CD4-positive, alpha-beta T cell (primary cell): ENCODE measurements around the gene RIT2. TPM values are rescaled to one million over a fixed set of nuclear protein-coding genes. Genes with fewer than 3 reads are reported as not detected.

Source experiments
- ATAC-seq: fragments of 200-7000 bp; cut with Tn5 transposase; one replicate; pipeline ENCODE4 v1.10.0; 2022; ENCODE audit warnings: mild to moderate bottlenecking; ENCODE audit not compliant: poor library complexity
- CTCF ChIA-PET: fragments of 350-600 bp; sonication (Branson Sonifier 250); formaldehyde crosslinking; loops from one replicate; lab custom pipeline; 2021; ENCODE audit warnings: antibody characterized with exemption, inconsistent platforms; lab: Charles Lee
- POLR2A ChIA-PET: fragments of 350-600 bp; sonication (Branson Sonifier 250); formaldehyde crosslinking; loops from one replicate; lab custom pipeline; 2021; ENCODE audit warnings: antibody characterized with exemption, inconsistent platforms; lab: Charles Lee
- DNase-seq, 14 experiments: peaks; one replicate each; pipeline ENCODE4 v3.0.0-alpha.2; 2013 to 2020; ENCODE audit warnings: mixed read lengths in 2 of 14
- H3K27ac ChIP-seq, 2 donors: one replicate each; pipeline versions ENCODE4 v1.5.1 to v1.7.0; 2013; ENCODE audit warnings: low read length in 2 of 2, low read depth in 1 of 2, mild to moderate bottlenecking in 1 of 2
- H3K27me3 ChIP-seq, 2 experiments: 1 replicate in 1 of 2; 2 replicates in 1 of 2; pipeline versions ENCODE4 v1.6.1 to v1.7.0; 2013; ENCODE audit warnings: low read length in 2 of 2, control low read depth in 1 of 2, mild to moderate bottlenecking in 1 of 2, moderate library complexity in 1 of 2; ENCODE audit not compliant: insufficient read depth in 2 of 2, control insufficient read depth in 1 of 2
- H3K36me3 ChIP-seq: one replicate; pipeline ENCODE4 v1.6.1; 2013; ENCODE audit warnings: low read length, control low read depth; ENCODE audit not compliant: insufficient read depth
- H3K4me1 ChIP-seq: one replicate; pipeline ENCODE4 v1.6.1; 2013; ENCODE audit warnings: low read length, control low read depth; ENCODE audit not compliant: insufficient read depth
- H3K4me3 ChIP-seq: one replicate; pipeline ENCODE4 v1.5.1; 2013; ENCODE audit warnings: mild to moderate bottlenecking, low read length, moderate library complexity
- H3K9me3 ChIP-seq, 2 experiments: 1 replicate in 1 of 2; 2 replicates in 1 of 2; pipeline versions ENCODE4 v1.6.1 to v1.7.0; 2013; ENCODE audit warnings: low read length in 2 of 2, mild to moderate bottlenecking in 2 of 2, control low read depth in 1 of 2, moderate library complexity in 1 of 2; ENCODE audit not compliant: control insufficient read depth in 1 of 2, insufficient read depth in 1 of 2
- H3K27ac Mint-ChIP-seq: one replicate; pipeline ENCODE4 v1.8.0; 2020; ENCODE audit warnings: mixed read lengths
- H3K27me3 Mint-ChIP-seq: one replicate; pipeline ENCODE4 v1.8.0; 2021; ENCODE audit warnings: mixed read lengths
- H3K36me3 Mint-ChIP-seq: one replicate; pipeline ENCODE4 v1.8.0; 2021; ENCODE audit warnings: low read depth, mixed read lengths
- H3K4me1 Mint-ChIP-seq: one replicate; pipeline ENCODE4 v1.8.0; 2021; ENCODE audit warnings: low read depth, mixed read lengths
- H3K4me3 Mint-ChIP-seq: one replicate; pipeline ENCODE4 v1.8.0; 2020; ENCODE audit warnings: mild to moderate bottlenecking, mixed read lengths
- H3K9me3 Mint-ChIP-seq: one replicate; pipeline ENCODE4 v1.8.0; 2020; ENCODE audit warnings: mixed read lengths
- intact Hi-C, 2 experiments: fragments of 100-400 bp; cut with DNase I in 1 of 2; cut with micrococcal nuclease in 1 of 2; formaldehyde crosslinking; loops; one replicate each; pipeline versions ENCODE4 v1.15.1 to v1.9.0; 2023 to 2025; cut with DNase I, micrococcal nuclease
- total RNA-seq, 174 experiments: library from RNA in 2 of 174; stranded (reverse) in 2 of 174; gene quantifications; one replicate each; pipeline ENCODE4 v1.2.3 and lab custom pipeline; 2021 to 2026
- TF ChIP-seq, protein P1 (sequence below): fragments of 200-600 bp; IDR thresholded peaks from one replicate; pipeline ENCODE4 v1.8.0; 2022; ENCODE audit warnings: antibody characterized with exemption, mild to moderate bottlenecking

RIT2 gene
- total RNA-seq, 2 experiments from 2014 or later = not detected

DNA sequence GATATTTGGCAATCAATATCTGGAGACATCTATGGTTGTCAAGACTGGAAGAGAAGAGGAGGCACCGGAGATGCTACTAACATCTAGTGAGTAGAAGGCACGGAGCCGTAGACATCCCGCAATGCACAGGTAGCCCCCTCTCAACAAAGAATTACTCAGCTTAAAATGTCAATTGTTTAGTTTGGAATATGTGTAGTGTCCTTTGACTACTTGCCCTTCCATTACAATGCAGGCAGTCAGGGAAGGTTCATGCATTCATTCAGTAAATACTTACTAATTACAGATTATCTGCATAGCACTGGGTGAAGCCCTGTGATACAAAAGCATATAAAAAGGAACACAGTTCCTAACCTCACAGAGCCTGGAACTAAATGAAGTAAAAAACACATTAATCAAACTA, 294.0 kb downstream of the RIT2 start:
- Mint-ChIP-seq H3K27ac (no peak overlapping the region), H3K27me3 (no peaks in the 10 kb centered on the region), H3K4me3 (no peak overlapping the region), H3K36me3 (no peaks in the 10 kb centered on the region), H3K4me1 (no peaks in the 10 kb centered on the region), H3K9me3 (peaks cover under 1% of the 10 kb centered on the region)
- Histone ChIP-seq H3K9me3 (no peaks in the 10 kb centered on the region), H3K36me3 (no peaks in the 10 kb centered on the region), H3K4me1 (no peaks in the 10 kb centered on the region), H3K27me3 (no peaks in the 10 kb centered on the region), H3K4me3 (no peak overlapping the region), H3K27ac (no peak overlapping the region)
- ChIA-PET POLR2A (no interaction called here), CTCF (no interaction called here)
- intact Hi-C loops = no loop called here
- DNase-seq (no peak), ATAC-seq (no peak)
- TF ChIP-seq, protein P1, sequence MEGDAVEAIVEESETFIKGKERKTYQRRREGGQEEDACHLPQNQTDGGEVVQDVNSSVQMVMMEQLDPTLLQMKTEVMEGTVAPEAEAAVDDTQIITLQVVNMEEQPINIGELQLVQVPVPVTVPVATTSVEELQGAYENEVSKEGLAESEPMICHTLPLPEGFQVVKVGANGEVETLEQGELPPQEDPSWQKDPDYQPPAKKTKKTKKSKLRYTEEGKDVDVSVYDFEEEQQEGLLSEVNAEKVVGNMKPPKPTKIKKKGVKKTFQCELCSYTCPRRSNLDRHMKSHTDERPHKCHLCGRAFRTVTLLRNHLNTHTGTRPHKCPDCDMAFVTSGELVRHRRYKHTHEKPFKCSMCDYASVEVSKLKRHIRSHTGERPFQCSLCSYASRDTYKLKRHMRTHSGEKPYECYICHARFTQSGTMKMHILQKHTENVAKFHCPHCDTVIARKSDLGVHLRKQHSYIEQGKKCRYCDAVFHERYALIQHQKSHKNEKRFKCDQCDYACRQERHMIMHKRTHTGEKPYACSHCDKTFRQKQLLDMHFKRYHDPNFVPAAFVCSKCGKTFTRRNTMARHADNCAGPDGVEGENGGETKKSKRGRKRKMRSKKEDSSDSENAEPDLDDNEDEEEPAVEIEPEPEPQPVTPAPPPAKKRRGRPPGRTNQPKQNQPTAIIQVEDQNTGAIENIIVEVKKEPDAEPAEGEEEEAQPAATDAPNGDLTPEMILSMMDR = no peak

DNA sequence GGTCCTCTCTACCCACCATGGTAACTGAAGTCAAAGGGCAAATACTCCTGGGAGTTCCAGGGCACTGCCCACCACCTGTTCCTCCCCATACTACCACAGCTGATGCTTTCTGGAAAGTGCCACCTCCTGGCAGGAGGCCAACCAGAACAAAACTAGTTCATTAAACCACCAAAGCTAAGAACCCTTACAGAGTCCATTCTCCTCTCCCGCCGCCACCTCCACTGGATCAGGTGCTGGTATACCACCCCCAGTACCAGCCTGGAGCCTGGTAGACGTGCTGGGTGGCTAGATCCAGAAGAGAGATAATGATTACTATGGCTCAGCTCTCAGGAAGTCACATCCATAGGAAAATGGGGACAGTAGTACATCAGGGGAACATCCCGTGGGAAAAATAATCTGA, 300.9 kb downstream of the RIT2 start:
- Mint-ChIP-seq H3K27ac (no peak overlapping the region), H3K36me3 (no peaks in the 10 kb centered on the region), H3K9me3 (peaks cover 5% of the 10 kb centered on the region), H3K27me3 (no peaks in the 10 kb centered on the region), H3K4me3 (no peak overlapping the region), H3K4me1 (no peaks in the 10 kb centered on the region)
- intact Hi-C loops = no loop called here
- no peaks in the 10 kb centered on the region for H3K36me3 ChIP-seq
- H3K9me3 ChIP-seq = peaks cover 0 to 10% of the 10 kb centered on the region in 2 experiments
- ChIA-PET POLR2A (no interaction called here), CTCF (no interaction called here)
- no peak for ATAC-seq
- TF ChIP-seq, protein P1 = no peak
- no peak for DNase-seq
- H3K27me3 ChIP-seq = no peaks in the 10 kb centered on the region
- no peak overlapping the region for H3K4me3 ChIP-seq
- no peaks in the 10 kb centered on the region for H3K4me1 ChIP-seq
- no peak overlapping the region for H3K27ac ChIP-seq

DNA sequence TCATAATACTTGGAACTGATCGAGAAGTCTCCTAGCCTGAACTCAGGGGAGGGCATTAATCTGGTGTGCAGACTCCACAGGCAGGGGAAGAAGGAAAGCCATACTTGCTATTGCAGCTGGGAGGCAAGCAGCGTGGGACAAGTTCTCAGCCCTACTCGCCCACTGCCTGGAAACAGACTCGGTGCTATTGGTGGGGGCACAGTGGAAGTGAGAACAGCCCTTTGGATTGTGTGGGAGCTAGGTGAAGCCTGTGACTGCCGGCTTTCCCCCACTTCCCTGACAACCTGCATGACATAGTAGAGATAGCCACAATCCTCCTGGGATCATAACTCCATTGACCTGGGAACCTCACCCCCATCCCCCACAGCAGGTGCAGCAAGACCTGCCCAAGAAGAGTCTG, 301.3 kb downstream of the RIT2 start:
- POLR2A ChIA-PET = no interaction called here

More for the DNA sequence above, 301.3 kb downstream of the RIT2 start:
- Histone ChIP-seq H3K4me1 (no peaks in the 10 kb centered on the region), H3K27ac (no peak overlapping the region), H3K27me3 (no peaks in the 10 kb centered on the region), H3K4me3 (no peak overlapping the region), H3K36me3 (no peaks in the 10 kb centered on the region), H3K9me3 (peaks cover 0 to 10% of the 10 kb centered on the region in 2 experiments)
- no peaks in the 10 kb centered on the region for H3K36me3 Mint-ChIP-seq
- TF ChIP-seq, protein P1 = no peak
- CTCF ChIA-PET = no interaction called here
- H3K4me3 Mint-ChIP-seq = no peak overlapping the region
- no peaks in the 10 kb centered on the region for H3K4me1 Mint-ChIP-seq
- intact Hi-C loops = no loop called here
- DNase-seq (no peak), ATAC-seq (no peak)
- H3K27ac Mint-ChIP-seq = no peak overlapping the region
- H3K9me3 Mint-ChIP-seq = peaks cover 5% of the 10 kb centered on the region
- H3K27me3 Mint-ChIP-seq = no peaks in the 10 kb centered on the region
